ENCODE measurements around the gene SMC1A.

- no peak for TF ChIP-seq CTCF (tag by site-specific recombination; IDR thresholded peaks at IDR 0.05)
- TF ChIP-seq ZNF777 (tag by site-specific recombination; IDR thresholded peaks at IDR 0.05; ENCODE audit: borderline replicate concordance) = no peak
- TF ChIP-seq MYNN (tag by site-specific recombination; IDR thresholded peaks at IDR 0.05; ENCODE audit: borderline replicate concordance) = no peak
- no peak for TF ChIP-seq ZBTB21 (tag by site-specific recombination; IDR thresholded peaks at IDR 0.05)
- TF ChIP-seq GLI4 (tag by site-specific recombination; IDR thresholded peaks at IDR 0.05) = no peak
- TF ChIP-seq ZNF121 (tag by site-specific recombination; IDR thresholded peaks at IDR 0.05) = no peak
- no peak for TF ChIP-seq YY1 (tag by site-specific recombination; IDR thresholded peaks at IDR 0.05)
- no peak for TF ChIP-seq ZNF362 (tag by site-specific recombination; IDR thresholded peaks at IDR 0.05)
- TF ChIP-seq ZNF274 (IDR thresholded peaks at IDR 0.05; ENCODE audit: low read length) = no peak
- no peak for TF ChIP-seq ZNF274 (tag by site-specific recombination; IDR thresholded peaks at IDR 0.05; ENCODE audit: borderline replicate concordance)
- no peak for TF ChIP-seq ZNF138 (tag by site-specific recombination; IDR thresholded peaks at IDR 0.05; ENCODE audit: borderline replicate concordance)
Measured at GRCh38 chrX:53441531-53442321, 19.3 kb upstream of the SMC1A start.
